DOHH2 (cell line): ENCODE measurements around the gene OBSCN.

Experiments
- H3F3A ChIP-seq: fragments of 200-600 bp; sonication (generic), shearing (Covaris generic); 2 replicates; pipeline ENCODE4 v1.6.0; 2016; ENCODE audit warnings: antibody characterized with exemption, mild to moderate bottlenecking; ENCODE audit not compliant: control insufficient read depth, insufficient read depth
- H3K27ac ChIP-seq: fragments of 200-600 bp; sonication (generic); 2 replicates; pipeline ENCODE4 v1.5.1; 2014; ENCODE audit warnings: low read depth, mild to moderate bottlenecking, low read length, moderate library complexity
- H3K27me3 ChIP-seq: fragments of 200-600 bp; sonication (generic); 2 replicates; pipeline ENCODE4 v1.6.1; 2014; ENCODE audit warnings: mild to moderate bottlenecking, low read length, mixed read lengths; ENCODE audit not compliant: control insufficient read depth
- H3K36me3 ChIP-seq: fragments of 200-600 bp; sonication (generic); 2 replicates; pipeline ENCODE4 v1.6.1; 2014; ENCODE audit warnings: mild to moderate bottlenecking, low read length, moderate library complexity, mixed read lengths; ENCODE audit not compliant: control insufficient read depth
- H3K4me1 ChIP-seq: fragments of 200-600 bp; sonication (generic); 2 replicates; pipeline ENCODE4 v1.6.1; 2014; ENCODE audit warnings: mild to moderate bottlenecking, low read length, mixed read lengths; ENCODE audit not compliant: control insufficient read depth
- H3K4me2 ChIP-seq: fragments of 200-600 bp; sonication (generic); 2 replicates; pipeline ENCODE4 v1.6.0; 2014; ENCODE audit warnings: mild to moderate bottlenecking, low read length, moderate library complexity
- H3K4me3 ChIP-seq: fragments of 200-600 bp; sonication (generic); 2 replicates; pipeline ENCODE4 v1.5.1; 2014; ENCODE audit warnings: mild to moderate bottlenecking, low read length, mixed read lengths
- H3K79me2 ChIP-seq: fragments of 200-600 bp; sonication (generic); 2 replicates; pipeline ENCODE4 v1.6.1; 2014; ENCODE audit warnings: mild to moderate bottlenecking, low read length, mixed read lengths; ENCODE audit not compliant: control insufficient read depth
- H3K9me2 ChIP-seq: fragments of 200-600 bp; sonication (generic); replicated peaks from 2 replicates; pipeline ENCODE4 v1.6.1; 2014; ENCODE audit warnings: mild to moderate bottlenecking, low read length, mixed read lengths; ENCODE audit not compliant: control insufficient read depth
- H3K9me3 ChIP-seq: fragments of 200-600 bp; sonication (generic); 2 replicates; pipeline ENCODE4 v1.6.1; 2014; ENCODE audit warnings: antibody characterized with exemption, low read length, mixed read lengths; ENCODE audit not compliant: control insufficient read depth, insufficient read depth
- H4K20me1 ChIP-seq: fragments of 200-600 bp; sonication (generic); 2 replicates; pipeline ENCODE4 v1.6.0; 2014; ENCODE audit warnings: low read depth, mild to moderate bottlenecking, antibody characterized with exemption, low read length, moderate library complexity; ENCODE audit not compliant: control insufficient read depth, insufficient read depth
- EZH2phosphoT487 ChIP-seq: fragments of 200-600 bp; sonication (generic); IDR thresholded peaks from 2 replicates; pipeline ENCODE4 v1.6.1; 2017; ENCODE audit warnings: borderline replicate concordance, mild to moderate bottlenecking, antibody characterized with exemption, low read length, moderate library complexity, mixed read lengths
- TF ChIP-seq, protein P1 (sequence below): fragments of 200-600 bp; sonication (generic); IDR thresholded peaks from one replicate; pipeline ENCODE4 v1.5.1; 2014; ENCODE audit warnings: antibody characterized with exemption, mild to moderate bottlenecking, low read depth, low read length; ENCODE audit not compliant: poor library complexity, severe bottlenecking

Gene OBSCN, protein sequence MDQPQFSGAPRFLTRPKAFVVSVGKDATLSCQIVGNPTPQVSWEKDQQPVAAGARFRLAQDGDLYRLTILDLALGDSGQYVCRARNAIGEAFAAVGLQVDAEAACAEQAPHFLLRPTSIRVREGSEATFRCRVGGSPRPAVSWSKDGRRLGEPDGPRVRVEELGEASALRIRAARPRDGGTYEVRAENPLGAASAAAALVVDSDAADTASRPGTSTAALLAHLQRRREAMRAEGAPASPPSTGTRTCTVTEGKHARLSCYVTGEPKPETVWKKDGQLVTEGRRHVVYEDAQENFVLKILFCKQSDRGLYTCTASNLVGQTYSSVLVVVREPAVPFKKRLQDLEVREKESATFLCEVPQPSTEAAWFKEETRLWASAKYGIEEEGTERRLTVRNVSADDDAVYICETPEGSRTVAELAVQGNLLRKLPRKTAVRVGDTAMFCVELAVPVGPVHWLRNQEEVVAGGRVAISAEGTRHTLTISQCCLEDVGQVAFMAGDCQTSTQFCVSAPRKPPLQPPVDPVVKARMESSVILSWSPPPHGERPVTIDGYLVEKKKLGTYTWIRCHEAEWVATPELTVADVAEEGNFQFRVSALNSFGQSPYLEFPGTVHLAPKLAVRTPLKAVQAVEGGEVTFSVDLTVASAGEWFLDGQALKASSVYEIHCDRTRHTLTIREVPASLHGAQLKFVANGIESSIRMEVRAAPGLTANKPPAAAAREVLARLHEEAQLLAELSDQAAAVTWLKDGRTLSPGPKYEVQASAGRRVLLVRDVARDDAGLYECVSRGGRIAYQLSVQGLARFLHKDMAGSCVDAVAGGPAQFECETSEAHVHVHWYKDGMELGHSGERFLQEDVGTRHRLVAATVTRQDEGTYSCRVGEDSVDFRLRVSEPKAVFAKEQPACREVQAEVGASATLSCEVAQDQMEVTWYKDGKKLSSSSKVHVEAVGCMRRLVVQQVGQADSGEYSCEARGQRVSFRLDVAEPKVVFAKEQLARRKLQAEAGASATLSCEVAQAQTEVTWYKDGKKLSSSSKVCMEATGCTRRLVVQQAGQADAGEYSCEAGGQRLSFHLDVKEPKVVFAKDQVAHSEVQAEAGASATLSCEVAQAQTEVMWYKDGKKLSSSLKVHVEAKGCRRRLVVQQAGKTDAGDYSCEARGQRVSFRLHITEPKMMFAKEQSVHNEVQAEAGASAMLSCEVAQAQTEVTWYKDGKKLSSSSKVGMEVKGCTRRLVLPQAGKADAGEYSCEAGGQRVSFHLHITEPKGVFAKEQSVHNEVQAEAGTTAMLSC (N-terminal part only)

DNA sequence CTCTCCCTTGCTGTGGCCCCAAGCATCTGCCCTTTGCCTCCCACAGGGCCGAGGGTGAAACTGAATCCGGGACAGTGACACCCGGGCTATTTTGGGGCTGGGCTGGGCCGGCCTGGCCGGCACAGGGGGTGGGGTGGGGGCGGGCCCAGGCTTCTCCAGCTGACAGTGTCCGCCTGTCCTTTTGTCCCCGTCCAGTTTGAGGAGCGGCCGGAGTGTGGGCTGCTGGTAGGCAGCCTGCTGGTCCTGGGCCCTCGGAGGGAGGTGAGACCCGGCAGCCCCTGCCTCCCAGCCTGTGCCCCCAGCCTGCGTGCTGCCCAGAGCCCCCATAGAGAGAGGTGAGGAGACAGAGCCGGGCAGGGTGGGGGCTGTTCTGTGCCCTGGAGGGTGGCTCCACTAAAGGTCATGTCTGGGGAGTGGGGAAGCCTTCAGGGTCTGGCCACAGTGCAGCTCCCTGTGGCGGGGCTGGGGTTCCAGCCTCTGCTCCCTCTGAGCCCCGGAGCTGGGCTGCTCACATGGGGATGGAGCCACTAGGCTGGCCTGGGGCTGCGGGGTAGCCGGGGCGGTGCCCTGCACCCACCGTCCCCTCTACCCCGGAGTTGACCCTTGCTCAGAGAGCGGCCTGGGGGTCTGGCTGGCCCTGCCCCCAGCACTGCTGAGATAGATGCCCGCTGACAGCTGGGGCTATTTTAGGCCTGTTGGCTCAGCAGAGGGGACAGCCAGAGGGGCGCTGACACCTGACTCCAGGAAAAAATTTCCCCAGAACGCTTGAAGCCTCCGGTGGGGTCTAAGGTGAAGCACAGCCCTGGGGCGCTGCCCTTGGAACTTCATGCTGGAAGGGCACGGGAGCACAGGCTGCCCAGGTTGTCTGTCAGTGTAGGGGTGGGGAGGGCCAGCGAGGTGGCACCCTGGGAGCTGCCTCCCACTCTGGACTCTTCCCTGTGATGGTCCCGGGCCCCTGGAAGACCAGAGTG, at the start of gene OBSCN:
Gene OBSCN (plus strand): TSS at position 194 of the 971 bp plus-strand sequence. CDS start 3,740 bp downstream, outside the sequence.
- Histone ChIP-seq H3K9me2 (no peaks in the 10 kb centered on the region), H3K79me2 (no peaks in the 10 kb centered on the region), H3F3A (no peaks in the 10 kb centered on the region), H3K4me3 (no peak within 1 kb of the TSS), H3K4me1 (peaks cover under 1% of the 10 kb centered on the region; the same call in 1 of the 2 replicates), H3K4me2 (no peak within 1 kb of the TSS), H3K36me3 (no peaks in the 10 kb centered on the region), H3K27ac (no peak within 1 kb of the TSS), H3K9me3 (no peaks in the 10 kb centered on the region), H3K27me3 (no peaks in the 10 kb centered on the region), H4K20me1 (no peaks in the 10 kb centered on the region)
- TF ChIP-seq, protein P1, sequence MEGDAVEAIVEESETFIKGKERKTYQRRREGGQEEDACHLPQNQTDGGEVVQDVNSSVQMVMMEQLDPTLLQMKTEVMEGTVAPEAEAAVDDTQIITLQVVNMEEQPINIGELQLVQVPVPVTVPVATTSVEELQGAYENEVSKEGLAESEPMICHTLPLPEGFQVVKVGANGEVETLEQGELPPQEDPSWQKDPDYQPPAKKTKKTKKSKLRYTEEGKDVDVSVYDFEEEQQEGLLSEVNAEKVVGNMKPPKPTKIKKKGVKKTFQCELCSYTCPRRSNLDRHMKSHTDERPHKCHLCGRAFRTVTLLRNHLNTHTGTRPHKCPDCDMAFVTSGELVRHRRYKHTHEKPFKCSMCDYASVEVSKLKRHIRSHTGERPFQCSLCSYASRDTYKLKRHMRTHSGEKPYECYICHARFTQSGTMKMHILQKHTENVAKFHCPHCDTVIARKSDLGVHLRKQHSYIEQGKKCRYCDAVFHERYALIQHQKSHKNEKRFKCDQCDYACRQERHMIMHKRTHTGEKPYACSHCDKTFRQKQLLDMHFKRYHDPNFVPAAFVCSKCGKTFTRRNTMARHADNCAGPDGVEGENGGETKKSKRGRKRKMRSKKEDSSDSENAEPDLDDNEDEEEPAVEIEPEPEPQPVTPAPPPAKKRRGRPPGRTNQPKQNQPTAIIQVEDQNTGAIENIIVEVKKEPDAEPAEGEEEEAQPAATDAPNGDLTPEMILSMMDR = no peak
- TF ChIP-seq EZH2phosphoT487 = no peak

DNA sequence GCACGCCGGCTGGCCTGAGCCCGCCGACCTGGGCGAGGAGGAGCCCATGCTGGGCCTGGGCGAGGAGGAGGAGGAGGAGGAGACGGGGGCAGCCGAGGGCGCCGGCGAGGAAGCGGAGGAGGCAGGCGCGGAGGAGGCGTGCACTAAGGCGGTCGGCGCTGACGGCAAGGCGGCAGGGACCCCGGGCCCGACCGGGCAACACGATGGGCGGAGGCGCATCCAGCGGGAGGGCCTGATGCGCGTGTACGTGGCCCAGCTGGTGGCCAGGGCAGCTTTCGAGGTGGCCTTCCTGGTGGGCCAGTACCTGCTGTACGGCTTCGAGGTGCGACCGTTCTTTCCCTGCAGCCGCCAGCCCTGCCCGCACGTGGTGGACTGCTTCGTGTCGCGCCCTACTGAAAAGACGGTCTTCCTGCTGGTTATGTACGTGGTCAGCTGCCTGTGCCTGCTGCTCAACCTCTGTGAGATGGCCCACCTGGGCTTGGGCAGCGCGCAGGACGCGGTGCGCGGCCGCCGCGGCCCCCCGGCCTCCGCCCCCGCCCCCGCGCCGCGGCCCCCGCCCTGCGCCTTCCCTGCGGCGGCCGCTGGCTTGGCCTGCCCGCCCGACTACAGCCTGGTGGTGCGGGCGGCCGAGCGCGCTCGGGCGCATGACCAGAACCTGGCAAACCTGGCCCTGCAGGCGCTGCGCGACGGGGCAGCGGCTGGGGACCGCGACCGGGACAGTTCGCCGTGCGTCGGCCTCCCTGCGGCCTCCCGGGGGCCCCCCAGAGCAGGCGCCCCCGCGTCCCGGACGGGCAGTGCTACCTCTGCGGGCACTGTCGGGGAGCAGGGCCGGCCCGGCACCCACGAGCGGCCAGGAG, 49.5 kb upstream of the OBSCN start:
- no peaks in the 10 kb centered on the region for H3K27me3 ChIP-seq
- H3K4me1 ChIP-seq = peaks cover 3% of the 10 kb centered on the region; the same call in 1 of the 2 replicates
- no peaks in the 10 kb centered on the region for H3K9me2 ChIP-seq
- TF ChIP-seq, protein P1 = no peak
- TF ChIP-seq EZH2phosphoT487 = no peak
- no peaks in the 10 kb centered on the region for H3K36me3 ChIP-seq
- no peak overlapping the region for H3K4me2 ChIP-seq
- H3F3A ChIP-seq = no peaks in the 10 kb centered on the region
- no peaks in the 10 kb centered on the region for H3K79me2 ChIP-seq
- H4K20me1 ChIP-seq = no peaks in the 10 kb centered on the region
- H3K4me3 ChIP-seq = no peak overlapping the region
- H3K9me3 ChIP-seq = no peaks in the 10 kb centered on the region
- no peak overlapping the region for H3K27ac ChIP-seq
